Esophagus mucosa (tissue), 1 donor: ENCODE data around the gene CDO1. TPM values are rescaled to one million over a fixed set of nuclear protein-coding genes. Genes with fewer than 3 reads are reported as not detected.

Source experiments
- ATAC-seq: fragments of 200-7000 bp; cut with Tn5 transposase; one replicate; pipeline ENCODE4 v1.9.1; 2020
- total RNA-seq: library from RNA; stranded (reverse); gene quantifications from one replicate; pipeline ENCODE4 v1.2.4, GENCODE V29; 2023
- donor health status: DM: yes; HTN: yes; CAD: no.

CDO1 gene
- total RNA-seq, result 0.20 TPM

- ATAC-seq, result peak; percentile 33
Observed at GRCh38 chr5:115816226-115817081, at the start of gene CDO1. Gene CDO1, minus strand, starts transcription at chr5:115816659. Its CDS starts 262 bp downstream, at chr5:115816397.

GRCh38 chr5:115859378-115859777, 42.9 kb upstream of the CDO1 start:
- ATAC-seq, result no peak

- no peak for ATAC-seq
Observed at GRCh38 chr5:115858396-115858795, 41.9 kb upstream of the CDO1 start.

DNA sequence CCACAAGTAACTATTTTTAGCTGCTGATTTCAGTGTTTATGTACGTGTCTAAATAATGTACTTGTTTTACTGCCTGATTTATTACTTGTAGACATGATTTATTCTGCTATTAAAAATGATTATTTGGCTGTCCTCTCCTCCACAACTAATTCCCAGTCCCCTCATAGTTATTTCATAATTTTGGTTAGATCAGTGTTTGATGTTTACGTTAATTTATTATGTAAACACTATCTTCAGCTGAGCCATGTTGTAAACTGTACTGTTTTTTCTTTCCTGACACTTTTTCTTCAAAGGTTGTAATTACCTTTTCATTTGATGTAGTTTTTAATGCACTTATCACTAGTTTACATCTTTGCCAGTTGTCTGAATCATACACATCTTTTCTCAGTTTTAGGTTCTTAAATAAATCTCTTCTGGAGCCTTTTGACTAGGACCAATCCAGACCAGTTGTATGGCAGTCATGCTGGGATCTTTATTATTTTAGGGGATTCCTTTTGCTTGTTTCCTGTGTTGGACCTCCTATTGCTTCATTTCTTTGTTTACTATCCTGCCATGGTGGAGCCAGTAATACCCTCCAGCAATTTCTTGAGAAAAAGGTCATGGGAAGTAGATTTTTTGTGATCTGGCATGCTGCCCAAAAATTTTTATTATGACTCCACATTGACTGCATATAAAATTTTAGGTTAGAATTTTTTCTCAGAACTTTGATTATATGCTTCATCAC, 41.3 kb upstream of the CDO1 start:
- no peak for ATAC-seq

DNA sequence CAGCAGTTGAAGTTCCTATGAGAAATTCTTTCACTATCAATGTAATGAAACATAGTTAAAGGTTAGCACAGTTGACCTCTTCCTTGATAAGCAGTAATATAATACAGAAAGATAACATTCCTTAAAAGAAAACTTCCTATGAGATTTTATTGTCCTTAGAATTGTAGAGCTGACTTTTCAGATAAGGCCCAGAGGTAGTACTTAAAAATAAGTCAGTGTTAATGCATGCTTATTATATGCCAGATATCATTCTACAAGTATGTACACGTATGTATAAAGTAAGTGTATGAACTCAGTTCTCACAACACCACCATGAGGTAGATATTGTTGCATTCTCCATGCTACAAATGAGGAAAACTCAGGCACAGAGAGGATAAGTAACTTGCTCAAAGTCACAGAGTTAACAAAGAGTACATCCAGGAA, 40.6 kb upstream of the CDO1 start:
- peak; percentile 38 for ATAC-seq

DNA sequence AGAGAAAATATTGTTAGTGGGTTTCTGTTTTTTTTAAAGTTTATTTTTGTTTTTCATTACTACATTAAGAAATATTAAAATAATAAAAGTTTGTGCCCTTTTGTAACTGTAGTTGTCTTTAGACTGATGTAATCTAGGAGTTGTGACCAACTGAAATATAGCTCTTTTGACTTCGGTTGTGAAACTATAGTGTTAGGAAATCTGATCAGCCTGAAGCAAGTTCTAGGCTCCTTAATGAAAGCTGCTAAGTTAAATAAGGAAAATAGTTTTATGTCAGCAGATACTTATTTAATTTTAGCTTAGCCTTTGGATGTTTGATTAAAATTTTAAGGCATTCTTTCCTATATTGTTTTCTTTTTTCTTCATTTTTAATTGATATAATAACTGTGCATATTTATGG, 39.5 kb upstream of the CDO1 start:
- no peak for ATAC-seq

DNA sequence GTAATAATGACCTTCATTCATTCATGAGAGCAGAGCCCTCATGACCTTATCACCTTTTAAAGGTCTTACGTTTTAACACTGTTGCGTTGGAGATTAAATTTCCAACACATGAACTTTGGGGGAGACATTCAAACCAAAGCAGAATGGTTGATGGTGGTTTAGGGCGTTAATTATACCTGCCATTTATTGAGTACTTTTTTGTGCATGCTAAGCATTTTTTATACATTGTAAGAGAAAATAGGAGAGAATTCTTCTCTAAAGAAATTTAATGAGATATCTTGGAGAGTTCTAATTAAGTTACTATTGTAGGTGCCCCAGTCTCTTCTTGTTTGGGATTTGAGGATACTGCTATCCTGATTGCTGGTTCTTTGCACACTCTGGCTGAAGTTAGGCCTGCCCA, 37.7 kb upstream of the CDO1 start:
- ATAC-seq, result no peak

- ATAC-seq, result no peak
Observed at GRCh38 chr5:115850744-115851416, 34.4 kb upstream of the CDO1 start.

- no peak for ATAC-seq
Observed at GRCh38 chr5:115849258-115849798, 32.9 kb upstream of the CDO1 start.

DNA sequence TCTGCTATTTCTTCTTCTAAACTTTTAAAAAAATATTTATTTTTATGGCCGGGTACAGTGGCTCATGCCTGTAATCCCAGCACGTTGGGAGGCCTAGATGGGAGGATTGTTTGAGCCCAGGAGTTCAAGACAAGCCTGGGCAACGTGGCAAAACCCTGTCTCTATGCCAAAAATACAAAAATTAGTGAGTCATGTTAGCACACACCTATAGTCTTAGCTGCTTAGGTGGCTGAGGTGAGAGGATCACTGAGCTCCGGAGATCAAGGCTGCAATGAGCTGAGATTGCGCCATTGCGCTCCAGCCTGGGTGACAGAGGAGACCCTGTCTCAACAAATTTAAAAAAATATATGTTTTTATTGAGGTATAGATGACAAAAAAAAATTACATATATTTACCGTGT, 30.8 kb upstream of the CDO1 start:
- peak; percentile 88 for ATAC-seq

- ATAC-seq, result no peak
Observed at GRCh38 chr5:115844321-115844817, 27.9 kb upstream of the CDO1 start.

DNA sequence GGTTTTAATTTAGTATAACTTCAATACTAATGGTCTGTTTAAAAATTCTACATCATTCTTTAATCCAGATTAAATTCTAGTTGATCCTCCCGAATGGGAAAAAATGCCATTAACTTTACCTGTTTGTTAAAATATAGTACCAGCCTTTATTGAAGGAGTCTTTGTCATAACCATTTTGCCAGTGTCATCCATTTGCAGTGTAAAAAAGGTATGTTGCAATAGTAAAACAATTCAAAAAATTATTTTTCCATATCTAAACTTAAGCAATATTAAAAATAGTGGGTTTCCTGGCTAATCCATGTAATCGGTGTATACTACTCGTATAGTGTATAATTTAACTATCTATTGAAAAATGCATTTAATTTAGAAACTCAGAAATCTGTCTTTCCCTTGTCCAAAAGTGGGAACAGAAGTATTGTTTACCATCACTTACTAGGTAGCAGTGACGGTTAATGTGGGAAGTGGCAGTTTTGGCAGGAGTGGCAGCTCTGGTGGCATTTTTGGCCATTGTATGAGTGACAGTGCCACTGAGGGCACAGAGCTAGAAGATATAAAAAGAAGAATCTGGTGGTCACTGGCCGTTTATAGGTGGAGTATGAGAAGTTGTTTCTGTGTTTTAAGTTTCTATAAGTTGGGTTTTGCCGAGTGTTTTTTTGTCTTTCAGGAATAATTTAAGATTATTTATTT, 27.1 kb upstream of the CDO1 start:
- no peak for ATAC-seq

DNA sequence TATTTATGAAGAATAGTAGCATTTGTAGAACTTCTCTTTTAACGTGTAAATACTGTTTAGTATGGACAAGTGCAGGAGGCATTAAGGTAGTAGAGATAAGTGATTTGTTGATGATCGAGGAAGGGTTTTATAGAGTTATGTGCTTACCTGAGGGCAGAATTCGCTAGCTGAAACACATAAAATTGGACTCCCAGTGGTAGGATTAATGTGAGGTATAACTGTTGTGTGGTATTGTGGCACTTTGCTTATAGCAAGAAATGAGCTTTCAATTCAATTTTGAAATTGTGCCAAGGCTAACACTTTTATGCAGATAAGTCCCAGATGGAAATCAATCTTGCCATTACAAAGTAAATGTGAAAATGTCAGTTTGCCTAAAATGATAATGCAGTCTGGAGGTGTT, 26.5 kb upstream of the CDO1 start:
- ATAC-seq, result no peak

- ATAC-seq, result peak; percentile 40
Observed at GRCh38 chr5:115842089-115842935, 25.9 kb upstream of the CDO1 start.

GRCh38 chr5:115841382-115842088, 25.1 kb upstream of the CDO1 start, which contains the start of the genes AP3S1 and ATG12:
Gene AP3S1, plus strand, starts transcription at chr5:115841935. Its CDS starts 103 bp downstream, at chr5:115842038.
Gene ATG12, minus strand, starts transcription at chr5:115841565. Its CDS starts 13 bp downstream, at chr5:115841552.
- peak; percentile 98 for ATAC-seq

- no peak for ATAC-seq
Observed at GRCh38 chr5:115840873-115841272, 24.4 kb upstream of the CDO1 start.

DNA sequence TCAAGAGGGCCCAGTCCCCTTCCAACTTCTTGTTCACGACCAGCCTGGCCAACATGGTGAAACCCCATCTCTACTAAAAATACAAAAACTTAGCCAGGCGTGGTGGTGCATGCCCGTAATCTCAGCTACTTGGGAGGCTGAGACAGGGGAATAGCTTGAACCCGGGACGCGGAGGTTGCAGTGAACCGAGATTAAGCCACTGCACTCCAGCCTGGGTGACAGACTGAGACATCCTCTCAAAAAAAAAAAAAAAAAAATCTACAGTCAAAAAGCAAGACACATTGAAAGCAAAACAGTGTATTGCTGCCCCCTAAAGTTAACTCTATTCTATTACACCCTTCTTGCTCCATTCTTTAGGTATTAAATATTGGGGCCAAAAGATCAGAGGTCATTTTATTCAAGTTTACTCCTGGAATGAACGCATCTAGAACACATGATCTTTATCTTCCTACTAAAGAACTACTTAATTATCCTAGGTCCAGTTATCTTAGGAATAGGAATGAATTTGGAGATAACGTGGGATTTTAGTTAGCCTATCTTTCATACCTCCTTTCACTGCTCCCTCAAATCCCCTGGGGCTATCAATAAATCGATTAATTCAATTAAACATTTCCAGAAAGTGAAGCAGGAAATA, 22.5 kb upstream of the CDO1 start:
- no peak for ATAC-seq

- no peak for ATAC-seq
Observed at GRCh38 chr5:115835481-115835880, 19.0 kb upstream of the CDO1 start.

GRCh38 chr5:115831163-115831768, 14.8 kb upstream of the CDO1 start:
- peak; percentile 50 for ATAC-seq
